Stomach (tissue), 4 donors: Measurements from ENCODE around the gene MGAM2.

Experiments
- CTCF ChIP-seq, 7 experiments: fragments of 450-650 bp in 4 of 7; fragments of 200-600 bp in 3 of 7; sonication (generic) in 3 of 7; IDR thresholded peaks; one replicate each; pipeline ENCODE4 v1.5.1; 2016 to 2019; ENCODE audit warnings: antibody characterized with exemption in 7 of 7, control low read depth in 2 of 7, mild to moderate bottlenecking in 1 of 7
- POLR2A ChIP-seq, 4 donors: fragments of 450-650 bp; IDR thresholded peaks; one replicate each; pipeline ENCODE4 v1.6.1; 2016; ENCODE audit warnings: antibody characterized with exemption in 4 of 4, control low read depth in 2 of 4, mild to moderate bottlenecking in 1 of 4, moderate library complexity in 1 of 4
- POLR2AphosphoS5 ChIP-seq, 3 donors: sonication (generic); formaldehyde crosslinking; IDR thresholded peaks; one replicate each; pipeline ENCODE4 v1.6.1; 2016; ENCODE audit warnings: antibody characterized with exemption in 3 of 3

DNA sequence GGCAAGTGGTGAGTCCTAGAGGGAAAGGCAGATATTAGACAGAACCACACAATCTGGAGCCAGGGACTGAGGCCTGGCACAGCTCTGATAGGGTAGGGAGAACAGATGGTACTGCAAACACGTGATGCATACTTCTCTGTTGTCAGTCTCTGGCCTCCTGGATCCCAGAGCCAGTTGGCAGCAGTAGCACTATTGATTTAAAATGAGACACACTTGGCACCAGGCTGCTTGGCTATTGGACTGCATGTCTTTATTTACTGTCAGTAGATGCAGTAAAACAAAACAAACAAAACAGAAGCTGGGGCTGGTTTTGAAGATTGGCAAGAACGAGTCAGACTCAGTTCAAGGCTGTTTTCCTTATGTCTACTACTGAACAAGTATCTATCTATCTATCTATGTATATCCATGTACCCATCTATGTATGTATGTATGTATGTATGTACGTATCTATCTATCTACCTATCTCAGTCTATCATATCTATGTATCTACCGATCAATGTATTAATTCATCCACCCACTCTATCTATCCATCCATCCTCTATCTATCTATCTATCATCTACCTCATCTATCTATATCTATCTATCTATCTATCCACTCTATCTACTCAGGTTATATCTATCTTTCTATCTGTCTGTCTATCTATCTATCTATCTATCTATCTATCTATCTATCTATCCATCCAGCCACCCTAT, 23.4 kb upstream of the MGAM2 start:
- TF ChIP-seq POLR2A (IDR thresholded peaks at IDR 0.05) (no peak), CTCF (IDR thresholded peaks at IDR 0.05) (no peak), POLR2AphosphoS5 (IDR thresholded peaks at IDR 0.05) (no peak)
